ENCODE data around the gene CXCL10.

DNA sequence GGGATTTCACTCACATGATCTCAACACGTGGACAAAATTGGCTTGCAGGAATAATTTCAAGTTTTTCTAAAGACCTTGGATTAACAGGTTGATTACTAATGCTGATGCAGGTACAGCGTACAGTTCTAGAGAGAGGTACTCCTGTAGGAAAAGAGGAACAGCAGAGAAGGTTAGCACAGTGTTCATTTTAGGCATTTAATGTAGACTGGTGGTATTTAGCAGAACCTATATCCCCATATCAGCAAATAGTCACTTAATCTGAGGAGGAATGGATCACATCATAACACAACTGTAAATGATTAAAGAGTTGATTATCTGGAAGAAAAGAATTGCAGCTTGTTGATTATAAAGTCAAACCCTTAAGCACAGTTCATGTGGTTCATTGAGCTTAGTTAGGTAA, 620 bp downstream of the CXCL10 start:
- TF ChIP-seq, protein P1, sequence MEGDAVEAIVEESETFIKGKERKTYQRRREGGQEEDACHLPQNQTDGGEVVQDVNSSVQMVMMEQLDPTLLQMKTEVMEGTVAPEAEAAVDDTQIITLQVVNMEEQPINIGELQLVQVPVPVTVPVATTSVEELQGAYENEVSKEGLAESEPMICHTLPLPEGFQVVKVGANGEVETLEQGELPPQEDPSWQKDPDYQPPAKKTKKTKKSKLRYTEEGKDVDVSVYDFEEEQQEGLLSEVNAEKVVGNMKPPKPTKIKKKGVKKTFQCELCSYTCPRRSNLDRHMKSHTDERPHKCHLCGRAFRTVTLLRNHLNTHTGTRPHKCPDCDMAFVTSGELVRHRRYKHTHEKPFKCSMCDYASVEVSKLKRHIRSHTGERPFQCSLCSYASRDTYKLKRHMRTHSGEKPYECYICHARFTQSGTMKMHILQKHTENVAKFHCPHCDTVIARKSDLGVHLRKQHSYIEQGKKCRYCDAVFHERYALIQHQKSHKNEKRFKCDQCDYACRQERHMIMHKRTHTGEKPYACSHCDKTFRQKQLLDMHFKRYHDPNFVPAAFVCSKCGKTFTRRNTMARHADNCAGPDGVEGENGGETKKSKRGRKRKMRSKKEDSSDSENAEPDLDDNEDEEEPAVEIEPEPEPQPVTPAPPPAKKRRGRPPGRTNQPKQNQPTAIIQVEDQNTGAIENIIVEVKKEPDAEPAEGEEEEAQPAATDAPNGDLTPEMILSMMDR (IDR thresholded peaks at IDR 0.05), result no peak
- TF ChIP-seq POLR2A (IDR thresholded peaks at IDR 0.05), result no peak

Measured in Peyer's patch (tissue), 4 donors.